ENCODE results near the gene KCNIP4. TPM values are rescaled to one million over a fixed set of nuclear protein-coding genes. Genes with fewer than 3 reads are reported as not detected.

Gene KCNIP4
- total RNA-seq, 1 donor from 2014 or later: 0.59 TPM

DNA sequence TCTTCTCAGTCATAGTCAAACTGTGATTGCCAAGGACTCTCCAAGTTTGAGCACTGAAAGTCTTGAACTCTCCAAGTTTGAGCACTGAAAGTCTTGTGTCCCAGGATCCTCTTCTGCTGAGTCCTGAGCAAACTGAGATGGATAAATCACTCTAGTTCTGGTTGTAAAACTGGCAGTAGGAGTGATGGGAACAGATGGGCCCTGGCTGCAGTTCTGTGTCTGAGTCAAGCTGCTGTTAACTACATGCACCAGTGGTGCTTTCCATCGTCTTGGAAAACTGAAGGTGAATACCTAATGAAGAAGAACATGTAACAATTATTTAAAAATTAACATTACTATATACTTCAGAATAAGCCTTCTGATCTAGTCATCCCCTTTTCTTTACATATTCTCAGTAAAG is 27.6 kb upstream of the KCNIP4 start:
- Mint-ChIP-seq H3K4me3 (ENCODE audit: unreplicated experiment) (no peak overlapping the region), H3K9me3 (ENCODE audit: unreplicated experiment) (peaks cover 7% of the 10 kb centered on the region), H3K4me1 (ENCODE audit: low read depth, unreplicated experiment) (no peaks in the 10 kb centered on the region), H3K36me3 (ENCODE audit: low read depth, unreplicated experiment) (no peaks in the 10 kb centered on the region), H3K27me3 (ENCODE audit: low read depth, unreplicated experiment) (no peaks in the 10 kb centered on the region), H3K27ac (ENCODE audit: unreplicated experiment) (no peak overlapping the region)
- no peak overlapping the region for H2AFZ ChIP-seq (ENCODE audit: low read depth, low read length)
- H3K9me3 ChIP-seq (ENCODE audit: insufficient read depth, low read depth, low read length): no peaks in the 10 kb centered on the region
- DNase-seq (ENCODE audit: low read depth) (no peak), FAIRE-seq (no peak)
- no peaks in the 10 kb centered on the region for H3K27me3 ChIP-seq (ENCODE audit: insufficient read depth, low read length)
- no peak overlapping the region for H3K9ac ChIP-seq (ENCODE audit: low read length)
- H3K4me3 ChIP-seq (ENCODE audit: insufficient read depth, low read depth, low read length): no peak overlapping the region
- H3K27ac ChIP-seq (ENCODE audit: low read depth, low read length): no peak overlapping the region
- H4K20me1 ChIP-seq (ENCODE audit: insufficient read depth, low read length): no peaks in the 10 kb centered on the region
- H3K4me1 ChIP-seq (ENCODE audit: insufficient read depth, low read length): no peaks in the 10 kb centered on the region
- H3K4me2 ChIP-seq (ENCODE audit: low read length): no peak overlapping the region
- H3K36me3 ChIP-seq (ENCODE audit: insufficient read depth, low read length): no peaks in the 10 kb centered on the region
- no peaks in the 10 kb centered on the region for H3K79me2 ChIP-seq (ENCODE audit: insufficient read depth, low read length)
- TF ChIP-seq, protein P1, sequence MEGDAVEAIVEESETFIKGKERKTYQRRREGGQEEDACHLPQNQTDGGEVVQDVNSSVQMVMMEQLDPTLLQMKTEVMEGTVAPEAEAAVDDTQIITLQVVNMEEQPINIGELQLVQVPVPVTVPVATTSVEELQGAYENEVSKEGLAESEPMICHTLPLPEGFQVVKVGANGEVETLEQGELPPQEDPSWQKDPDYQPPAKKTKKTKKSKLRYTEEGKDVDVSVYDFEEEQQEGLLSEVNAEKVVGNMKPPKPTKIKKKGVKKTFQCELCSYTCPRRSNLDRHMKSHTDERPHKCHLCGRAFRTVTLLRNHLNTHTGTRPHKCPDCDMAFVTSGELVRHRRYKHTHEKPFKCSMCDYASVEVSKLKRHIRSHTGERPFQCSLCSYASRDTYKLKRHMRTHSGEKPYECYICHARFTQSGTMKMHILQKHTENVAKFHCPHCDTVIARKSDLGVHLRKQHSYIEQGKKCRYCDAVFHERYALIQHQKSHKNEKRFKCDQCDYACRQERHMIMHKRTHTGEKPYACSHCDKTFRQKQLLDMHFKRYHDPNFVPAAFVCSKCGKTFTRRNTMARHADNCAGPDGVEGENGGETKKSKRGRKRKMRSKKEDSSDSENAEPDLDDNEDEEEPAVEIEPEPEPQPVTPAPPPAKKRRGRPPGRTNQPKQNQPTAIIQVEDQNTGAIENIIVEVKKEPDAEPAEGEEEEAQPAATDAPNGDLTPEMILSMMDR (IDR thresholded peaks at IDR 0.05; ENCODE audit: insufficient read depth, low read depth, low read length): no peak
- TF ChIP-seq EZH2 (IDR thresholded peaks at IDR 0.05; ENCODE audit: insufficient read depth, low read length): no peak

DNA sequence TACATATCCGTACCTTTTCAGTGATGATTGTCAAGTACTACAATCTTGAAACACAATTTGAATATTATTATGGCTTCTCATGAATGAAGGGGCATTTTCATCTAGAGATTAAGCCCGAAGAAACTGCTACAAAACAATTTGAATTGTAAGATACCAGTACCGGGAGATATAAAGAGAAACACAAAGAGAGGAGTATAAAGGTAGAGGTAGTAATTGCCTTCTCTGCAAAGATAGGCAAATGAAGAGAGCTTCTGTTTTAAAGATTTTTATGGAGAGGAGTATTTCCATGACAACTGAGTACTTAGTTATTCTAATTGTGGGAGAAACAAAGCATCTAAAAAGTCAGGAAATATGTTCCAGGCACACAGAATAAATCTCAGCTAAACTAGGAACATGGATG is 25.3 kb upstream of the KCNIP4 start:
- Mint-ChIP-seq H3K9me3 (ENCODE audit: unreplicated experiment) (peaks cover 9% of the 10 kb centered on the region), H3K36me3 (ENCODE audit: low read depth, unreplicated experiment) (no peaks in the 10 kb centered on the region), H3K27me3 (ENCODE audit: low read depth, unreplicated experiment) (no peaks in the 10 kb centered on the region), H3K27ac (ENCODE audit: unreplicated experiment) (no peak overlapping the region), H3K4me3 (ENCODE audit: unreplicated experiment) (no peak overlapping the region), H3K4me1 (ENCODE audit: low read depth, unreplicated experiment) (no peaks in the 10 kb centered on the region)
- Histone ChIP-seq H3K4me1 (ENCODE audit: insufficient read depth, low read length) (no peaks in the 10 kb centered on the region), H3K4me3 (ENCODE audit: insufficient read depth, low read depth, low read length) (no peak overlapping the region), H3K27me3 (ENCODE audit: insufficient read depth, low read length) (no peaks in the 10 kb centered on the region), H3K79me2 (ENCODE audit: insufficient read depth, low read length) (no peaks in the 10 kb centered on the region), H4K20me1 (ENCODE audit: insufficient read depth, low read length) (no peaks in the 10 kb centered on the region), H3K4me2 (ENCODE audit: low read length) (no peak overlapping the region), H2AFZ (ENCODE audit: low read depth, low read length) (no peak overlapping the region), H3K9me3 (ENCODE audit: insufficient read depth, low read depth, low read length) (no peaks in the 10 kb centered on the region), H3K36me3 (ENCODE audit: insufficient read depth, low read length) (no peaks in the 10 kb centered on the region), H3K9ac (ENCODE audit: low read length) (no peak overlapping the region), H3K27ac (ENCODE audit: low read depth, low read length) (no peak overlapping the region)
- DNase-seq (ENCODE audit: low read depth): no peak
- no peak for TF ChIP-seq EZH2 (IDR thresholded peaks at IDR 0.05; ENCODE audit: insufficient read depth, low read length)
- TF ChIP-seq, protein P1 (IDR thresholded peaks at IDR 0.05; ENCODE audit: insufficient read depth, low read depth, low read length): no peak
- no peak for FAIRE-seq

DNA sequence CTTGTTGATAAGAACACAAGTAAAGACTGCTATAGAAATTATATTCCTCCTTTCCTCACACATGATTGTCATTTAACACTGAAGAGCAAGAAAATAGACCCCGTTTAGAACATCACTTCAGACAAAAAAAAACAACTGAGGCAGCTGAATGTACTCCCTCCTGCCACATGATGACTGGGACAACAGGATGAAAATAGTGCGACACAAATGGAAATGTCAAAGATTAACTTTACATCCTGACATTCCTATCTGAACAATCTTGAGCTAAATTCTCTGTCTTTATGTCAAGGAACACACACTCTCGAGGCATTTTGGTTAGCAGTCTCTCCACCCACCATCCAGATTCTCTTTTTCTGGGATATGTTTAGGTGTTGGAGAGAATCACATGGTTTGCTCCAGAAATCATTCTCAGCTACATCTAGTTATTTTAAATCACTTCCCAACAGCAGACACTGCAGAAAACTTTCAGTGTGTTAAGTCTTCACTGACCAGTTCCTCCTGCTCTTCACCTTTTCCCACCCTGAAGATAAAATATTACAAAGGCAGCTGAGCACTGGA is 16.3 kb upstream of the KCNIP4 start:
- no peak for FAIRE-seq
- H3K36me3 ChIP-seq (ENCODE audit: insufficient read depth, low read length): no peaks in the 10 kb centered on the region
- H3K4me2 ChIP-seq (ENCODE audit: low read length): no peak overlapping the region
- H3K79me2 ChIP-seq (ENCODE audit: insufficient read depth, low read length): no peaks in the 10 kb centered on the region
- H4K20me1 ChIP-seq (ENCODE audit: insufficient read depth, low read length): no peaks in the 10 kb centered on the region
- no peak overlapping the region for H2AFZ ChIP-seq (ENCODE audit: low read depth, low read length)
- H3K4me1 ChIP-seq (ENCODE audit: insufficient read depth, low read length): no peaks in the 10 kb centered on the region
- H3K9ac ChIP-seq (ENCODE audit: low read length): no peak overlapping the region
- H3K27ac ChIP-seq (ENCODE audit: low read depth, low read length): no peak overlapping the region
- H3K4me3 Mint-ChIP-seq (ENCODE audit: unreplicated experiment): no peak overlapping the region
- no peak for TF ChIP-seq EZH2 (IDR thresholded peaks at IDR 0.05; ENCODE audit: insufficient read depth, low read length)
- peaks cover 2% of the 10 kb centered on the region for H3K9me3 Mint-ChIP-seq (ENCODE audit: unreplicated experiment)
- H3K4me3 ChIP-seq (ENCODE audit: insufficient read depth, low read depth, low read length): no peak overlapping the region
- H3K4me1 Mint-ChIP-seq (ENCODE audit: low read depth, unreplicated experiment): no peaks in the 10 kb centered on the region
- no peaks in the 10 kb centered on the region for H3K9me3 ChIP-seq (ENCODE audit: insufficient read depth, low read depth, low read length)
- no peaks in the 10 kb centered on the region for H3K36me3 Mint-ChIP-seq (ENCODE audit: low read depth, unreplicated experiment)
- H3K27me3 Mint-ChIP-seq (ENCODE audit: low read depth, unreplicated experiment): no peaks in the 10 kb centered on the region
- no peak for DNase-seq (ENCODE audit: low read depth)
- no peak overlapping the region for H3K27ac Mint-ChIP-seq (ENCODE audit: unreplicated experiment)
- H3K27me3 ChIP-seq (ENCODE audit: insufficient read depth, low read length): no peaks in the 10 kb centered on the region
